HG02973 (cell line): ENCODE data around the gene KRT72.
"Not testable (repeated sequence)": the region's sequence is repeated elsewhere in the genome, so short reads cannot be mapped to it uniquely, and the experiment has no call there.

Source experiments
- ATAC-seq: cut with Tn5 transposase; IDR thresholded peaks from one replicate; pipeline ENCODE4 v1.9.1; 2021; ENCODE audit warnings: moderate library complexity; ENCODE audit not compliant: unreplicated experiment

Gene KRT72

GRCh38 chr12:52608826-52609630 lies 7.8 kb upstream of the KRT72 start:
- no peak for ATAC-seq

GRCh38 chr12:52608161-52608560 lies 6.9 kb upstream of the KRT72 start:
- no peak for ATAC-seq

DNA sequence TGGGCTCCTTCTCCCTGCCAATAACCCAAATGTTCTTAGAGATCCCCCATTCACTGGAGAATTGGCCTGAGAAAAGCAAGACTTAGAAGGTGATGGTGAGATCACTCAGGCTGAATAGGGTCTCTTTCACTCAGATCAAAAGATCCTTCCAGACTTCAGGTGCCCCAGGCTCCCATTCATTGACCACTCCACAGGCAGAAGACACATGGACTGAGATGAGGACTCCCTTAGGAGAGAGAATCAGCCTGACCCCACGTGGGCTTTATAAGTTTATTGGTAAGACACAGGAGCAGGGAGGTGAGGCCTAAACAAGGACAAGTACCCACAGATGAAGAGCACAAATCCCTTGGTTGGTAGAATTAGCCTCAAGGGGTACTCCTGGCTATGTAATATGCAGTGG lies 6.1 kb upstream of the KRT72 start:
- ATAC-seq = no peak

DNA sequence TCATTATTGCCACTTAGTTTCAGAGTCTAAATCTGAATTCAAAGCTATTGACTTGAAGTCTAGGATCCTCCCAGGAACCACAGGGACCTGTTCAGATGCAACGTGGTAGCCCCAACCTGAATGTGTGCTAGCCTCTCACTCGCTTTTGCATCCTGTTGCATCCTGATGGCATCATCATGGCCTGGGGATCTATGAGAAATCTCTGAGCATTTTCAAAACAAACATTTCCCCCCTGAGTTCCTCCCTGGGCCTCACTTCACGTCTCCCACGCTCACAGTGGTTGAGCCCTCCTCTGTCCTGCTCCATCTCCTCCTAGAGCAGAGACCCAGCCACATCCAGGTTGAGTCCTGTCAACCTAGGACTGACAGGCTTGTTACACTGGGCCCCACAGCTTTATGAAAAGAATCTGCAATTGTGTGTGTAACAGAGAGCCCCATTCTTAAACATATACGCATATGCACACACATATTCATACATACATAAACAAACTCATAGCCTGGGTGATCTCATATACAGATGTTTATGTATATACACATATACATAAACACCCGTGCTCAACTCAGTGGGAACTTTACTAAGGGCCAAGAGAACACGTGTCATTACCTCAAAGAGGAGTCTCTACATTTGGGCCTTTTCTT lies 5.4 kb upstream of the KRT72 start:
- ATAC-seq = no peak

- ATAC-seq = no peak
These were observed 4.8 kb upstream of the KRT72 start for GRCh38 chr12:52606096-52606495.

- no peak for ATAC-seq
These were observed 4.3 kb upstream of the KRT72 start for GRCh38 chr12:52605542-52605941.

DNA sequence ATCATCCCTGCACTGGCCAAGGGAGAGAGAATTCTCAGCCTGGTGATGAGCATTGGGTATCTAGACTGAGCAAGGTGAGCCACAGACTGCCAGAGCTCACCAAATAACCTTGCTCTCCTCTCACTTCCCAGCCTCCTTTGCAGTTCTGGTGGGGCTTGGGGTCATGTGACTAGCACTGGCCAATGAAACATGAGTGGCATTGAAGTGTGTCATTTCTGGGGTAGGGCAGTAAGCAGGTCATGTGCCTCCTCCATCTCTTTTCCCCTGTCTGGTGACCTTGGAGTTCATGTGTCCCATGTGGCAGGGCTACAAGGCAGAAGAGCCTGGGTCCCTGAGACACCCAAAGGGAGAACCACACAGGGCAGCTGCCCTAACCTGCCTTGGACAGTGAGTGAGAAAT lies 3.6 kb upstream of the KRT72 start:
- no peak for ATAC-seq

DNA sequence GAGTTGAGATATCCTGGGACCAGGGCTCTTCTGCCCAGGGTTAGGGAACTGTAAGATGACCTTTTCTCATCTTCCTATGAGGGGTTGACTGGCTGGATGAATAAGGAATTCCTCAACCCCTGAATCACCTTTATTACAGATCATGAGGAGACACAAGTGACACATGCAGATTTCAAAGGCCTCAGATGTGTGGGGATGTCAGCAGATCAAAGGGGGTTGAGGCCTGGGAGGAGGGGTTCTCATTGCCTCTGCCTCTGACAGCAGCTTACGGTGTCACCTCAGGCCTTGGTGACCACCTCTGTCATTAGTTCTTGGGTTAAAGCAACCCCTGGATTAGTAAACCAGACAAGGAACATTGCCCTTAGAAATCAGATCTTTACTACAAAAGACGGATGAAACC lies 2.1 kb upstream of the KRT72 start:
- no peak for ATAC-seq

- no peak for ATAC-seq
These were observed 1.3 kb upstream of the KRT72 start for GRCh38 chr12:52602552-52602951.

DNA sequence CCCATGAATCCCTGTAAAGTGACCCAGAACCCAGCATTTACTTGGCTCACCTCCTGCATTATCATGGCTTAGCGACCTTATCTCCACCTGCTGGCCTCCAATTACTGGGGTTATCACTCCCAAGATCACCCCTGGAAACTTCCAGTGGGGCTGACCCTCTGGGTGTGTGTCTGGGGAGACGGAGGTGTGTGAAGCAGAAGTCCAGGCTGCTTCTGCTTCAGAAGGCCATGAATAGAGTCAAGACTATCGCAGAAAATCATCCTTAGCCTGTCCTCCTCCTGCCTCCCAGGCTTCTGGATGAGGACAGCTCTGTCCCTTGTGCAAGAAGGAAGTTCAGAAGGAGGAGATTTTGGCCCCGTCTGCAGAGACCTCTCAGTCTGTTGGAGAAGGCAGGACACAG lies 408 bp upstream of the KRT72 start:
- no peak for ATAC-seq

GRCh38 chr12:52600475-52600874 lies 788 bp downstream of the KRT72 start:
- no peak for ATAC-seq

DNA sequence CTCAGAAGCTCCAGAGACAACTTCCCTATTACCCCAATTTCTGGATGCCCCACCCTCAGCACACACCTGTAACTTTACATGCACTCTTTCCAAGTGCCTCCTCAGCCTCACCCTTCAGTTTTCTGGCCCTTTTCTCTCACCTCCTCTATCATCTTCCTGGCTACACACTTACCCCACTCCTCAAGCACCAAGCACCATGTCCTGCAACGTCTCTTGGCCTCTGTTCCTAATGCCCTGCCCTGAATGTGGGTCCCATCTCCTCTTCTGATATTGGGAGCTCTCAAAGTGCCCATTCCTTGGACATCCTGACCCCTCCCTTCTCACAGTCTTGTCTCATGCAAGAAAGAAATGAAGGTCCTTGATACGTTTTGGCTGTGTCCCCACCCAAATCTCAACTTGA lies 1.2 kb downstream of the KRT72 start:
- ATAC-seq = no peak

DNA sequence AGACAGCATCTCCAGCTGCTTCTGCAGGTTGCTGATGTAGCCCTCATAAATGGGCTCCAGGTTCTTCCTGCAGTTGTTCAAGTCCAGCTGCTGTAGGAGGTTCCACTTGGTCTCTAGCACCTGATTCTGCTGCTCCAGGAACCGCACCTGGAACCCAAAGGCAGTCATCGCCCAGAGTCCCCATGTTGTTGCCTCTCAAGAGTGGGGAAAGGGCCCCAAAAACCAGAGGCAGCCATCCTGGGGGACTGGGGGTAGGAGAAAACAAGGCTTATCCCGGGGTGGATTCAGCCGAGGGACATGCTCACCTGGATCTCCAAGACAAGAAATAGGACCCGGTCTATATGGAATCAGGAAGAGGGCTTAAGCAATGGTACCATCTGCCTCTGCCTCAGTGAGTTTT lies 2.3 kb downstream of the KRT72 start:
- no peak for ATAC-seq

GRCh38 chr12:52594237-52594636 lies 7.0 kb downstream of the KRT72 start:
- not testable (repeated sequence) for ATAC-seq

GRCh38 chr12:52591521-52591920 lies 9.7 kb downstream of the KRT72 start:
- ATAC-seq = no peak

DNA sequence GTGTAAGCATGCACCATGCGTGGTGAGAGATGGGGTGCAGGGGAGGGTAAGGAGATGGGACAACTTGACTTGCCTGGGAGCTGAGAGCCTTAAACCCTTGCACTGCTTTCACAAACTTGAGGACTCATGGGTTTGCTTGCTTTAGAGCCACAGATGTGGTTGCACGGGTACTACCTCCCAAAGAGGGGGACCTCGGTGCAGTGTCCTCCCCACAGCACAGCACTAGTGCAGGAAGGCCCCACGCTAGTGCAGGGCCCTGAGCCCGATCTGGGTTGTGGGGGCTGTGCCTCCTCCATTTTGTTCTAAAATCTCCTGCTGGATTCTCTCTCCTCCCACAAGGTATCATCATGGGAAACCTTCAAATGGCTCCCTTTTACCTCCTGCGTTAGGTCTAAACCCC lies 11.2 kb downstream of the KRT72 start:
- ATAC-seq = no peak

DNA sequence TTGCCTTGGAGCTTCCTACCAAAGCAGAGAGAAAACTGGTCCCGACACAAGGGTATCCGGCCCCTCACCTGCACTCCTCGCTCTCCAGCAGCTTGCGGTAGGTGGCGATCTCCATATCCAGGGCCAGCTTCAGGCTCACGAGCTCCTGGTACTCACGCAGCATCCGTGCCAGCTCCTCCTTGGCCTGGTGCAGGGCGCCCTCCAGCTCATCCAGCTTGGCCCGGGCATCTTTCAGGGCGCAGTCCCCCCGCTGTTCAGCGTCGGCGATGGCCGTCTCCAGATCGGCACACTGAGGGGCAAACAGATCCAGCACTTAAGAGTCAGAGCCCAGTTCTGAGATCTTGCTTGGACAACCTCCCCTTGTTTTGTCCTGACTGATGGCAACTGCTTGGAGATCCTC lies 13.7 kb downstream of the KRT72 start:
- ATAC-seq = no peak

DNA sequence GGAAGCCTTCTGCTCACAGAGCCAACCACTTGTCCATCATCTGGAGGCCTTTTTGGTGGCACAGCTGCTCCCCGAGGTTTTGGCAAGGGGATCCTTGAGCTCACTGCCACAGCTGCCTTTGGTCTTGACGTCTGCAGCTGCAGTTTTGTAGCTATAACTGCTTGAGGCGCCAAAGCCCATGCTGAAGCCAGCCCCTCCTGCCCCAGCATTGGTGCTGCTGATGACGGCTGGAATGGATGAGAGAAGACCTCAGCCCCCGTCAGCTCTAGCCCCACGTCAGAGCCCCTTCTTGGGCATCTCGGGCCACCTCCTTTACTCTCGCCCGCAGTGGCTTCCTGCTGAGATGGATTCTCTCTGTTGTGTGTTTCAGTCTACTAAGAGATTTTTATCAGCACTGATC lies 15.3 kb downstream of the KRT72 start:
- no peak for ATAC-seq

- no peak for ATAC-seq
These were observed 16.2 kb downstream of the KRT72 start for GRCh38 chr12:52585066-52585465.

DNA sequence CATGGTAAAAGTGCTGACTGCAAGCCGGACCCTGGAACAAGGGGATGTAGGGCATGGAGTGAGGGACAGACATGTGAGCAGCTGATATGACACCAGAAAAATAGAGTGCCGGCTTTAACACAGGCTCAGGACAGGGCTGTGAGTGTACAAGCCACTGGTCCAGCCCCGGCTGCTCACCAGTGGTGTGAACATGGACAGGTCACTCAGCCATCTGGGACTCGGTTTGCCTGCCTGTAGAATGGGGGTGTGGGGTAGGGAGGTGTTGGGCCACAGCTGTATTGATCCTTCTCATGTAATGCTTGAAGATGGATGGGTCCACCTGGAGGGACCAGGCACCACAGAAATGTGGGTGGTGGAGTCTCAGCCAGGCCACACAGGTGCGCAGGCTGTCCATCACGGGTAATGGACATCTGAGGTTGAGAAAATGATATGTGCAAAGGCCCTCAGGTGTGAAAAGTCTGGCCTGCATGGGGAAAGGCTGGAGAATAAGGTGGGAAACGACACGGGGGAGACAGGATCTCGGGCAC lies 17.0 kb downstream of the KRT72 start:
- ATAC-seq = no peak

GRCh38 chr12:52582971-52583456 lies 18.2 kb downstream of the KRT72 start:
- ATAC-seq = no peak

- ATAC-seq = no peak
These were observed 18.8 kb downstream of the KRT72 start for GRCh38 chr12:52582486-52582885.
